ENCODE data around the gene HOXB2.

The HOXB2 gene

GRCh38 chr17:48532261-48532660, 12.6 kb downstream of the HOXB2 start:
- no peak overlapping the region for H2AFZ ChIP-seq (ENCODE audit: low read depth, low read length, severe bottlenecking)
- H3K79me2 ChIP-seq (ENCODE audit: insufficient read depth, low read length), result no peaks in the 10 kb centered on the region
- H3K4me2 ChIP-seq (ENCODE audit: low read depth, low read length, poor library complexity, severe bottlenecking), result no peak overlapping the region
- H3K9me3 ChIP-seq (ENCODE audit: insufficient read depth, low read length), result no peaks in the 10 kb centered on the region
- H3F3A ChIP-seq (ENCODE audit: insufficient read depth), result no peaks in the 10 kb centered on the region
- no peaks in the 10 kb centered on the region; the same call in 1 of the 2 replicates for H3K27me3 ChIP-seq (ENCODE audit: low read length)
- H4K20me1 ChIP-seq (ENCODE audit: low read depth, low read length), result no peaks in the 10 kb centered on the region
- H3K9ac ChIP-seq (ENCODE audit: low read length), result no peak overlapping the region
- H3K9me2 ChIP-seq (replicated peaks; ENCODE audit: insufficient read depth, low read length), result no peaks in the 10 kb centered on the region
- no peaks in the 10 kb centered on the region for H3K36me3 ChIP-seq (ENCODE audit: low read length)
- no peak overlapping the region for H3K4me3 ChIP-seq (ENCODE audit: insufficient read depth, low read length, poor library complexity, severe bottlenecking)
- no peak overlapping the region for H3K27ac ChIP-seq (ENCODE audit: low read depth, low read length)
- TF ChIP-seq CTCF (IDR thresholded peaks at IDR 0.05; ENCODE audit: insufficient read depth, low read length, poor library complexity, severe bottlenecking) (no peak), EZH2phosphoT487 (conservative IDR thresholded peaks at IDR 0.05; ENCODE audit: low read length) (no peak)

GRCh38 chr17:48530887-48531272, 14.0 kb downstream of the HOXB2 start, which contains the start of gene HOXB1:
Gene HOXB1, minus strand, starts transcription at chr17:48531011. Its CDS starts 107 bp downstream, at chr17:48530904.
- H3K9ac ChIP-seq (ENCODE audit: low read length), result no peak within 1 kb of the TSS
- no peak within 1 kb of the TSS for H3K4me2 ChIP-seq (ENCODE audit: low read depth, low read length, poor library complexity, severe bottlenecking)
- no peak for TF ChIP-seq CTCF (IDR thresholded peaks at IDR 0.05; ENCODE audit: insufficient read depth, low read length, poor library complexity, severe bottlenecking)
- TF ChIP-seq EZH2phosphoT487 (conservative IDR thresholded peaks at IDR 0.05; ENCODE audit: low read length), result no peak

DNA sequence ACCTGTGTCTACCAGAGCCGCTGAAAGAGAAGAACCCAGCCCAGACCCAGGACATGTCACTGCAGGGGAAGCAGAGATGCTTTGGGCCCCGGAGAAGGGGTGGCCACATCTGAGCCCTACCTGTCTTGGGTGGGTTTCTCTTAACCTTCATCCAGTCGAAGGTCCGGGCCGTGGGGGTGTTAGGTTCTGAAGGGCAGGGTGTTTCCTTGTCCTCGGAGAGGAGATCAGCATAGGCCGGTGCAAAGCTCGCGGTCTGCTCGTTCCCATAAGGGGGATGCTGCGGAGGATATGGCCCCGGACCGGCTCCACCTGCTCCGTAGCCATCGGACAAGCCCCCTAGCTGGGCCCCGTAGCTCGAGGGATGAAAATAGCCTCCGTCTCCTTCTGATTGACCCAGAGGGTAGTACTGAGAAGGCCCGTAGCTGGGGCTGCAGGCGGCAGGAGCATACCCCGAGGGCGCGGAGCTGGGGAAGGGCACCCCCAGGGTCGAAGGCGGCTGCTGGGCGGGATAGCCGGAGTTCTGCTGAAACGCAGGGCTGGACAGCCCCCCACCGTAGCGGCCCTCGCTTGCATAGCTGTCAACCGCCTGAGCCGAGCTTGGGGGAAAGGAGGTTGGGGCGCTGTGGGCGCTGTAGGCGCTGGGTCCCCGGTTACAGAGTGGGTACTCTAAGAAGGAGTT, 14.6 kb downstream of the HOXB2 start:
- TF ChIP-seq EZH2phosphoT487 (conservative IDR thresholded peaks at IDR 0.05; ENCODE audit: low read length), result no peak
- no peak for TF ChIP-seq CTCF (IDR thresholded peaks at IDR 0.05; ENCODE audit: insufficient read depth, low read length, poor library complexity, severe bottlenecking)
- Histone ChIP-seq H3K9me3 (ENCODE audit: insufficient read depth, low read length) (no peaks in the 10 kb centered on the region), H3K36me3 (ENCODE audit: low read length) (no peaks in the 10 kb centered on the region), H4K20me1 (ENCODE audit: low read depth, low read length) (no peaks in the 10 kb centered on the region), H2AFZ (ENCODE audit: low read depth, low read length, severe bottlenecking) (no peak overlapping the region), H3K27ac (ENCODE audit: low read depth, low read length) (no peak overlapping the region), H3K4me3 (ENCODE audit: insufficient read depth, low read length, poor library complexity, severe bottlenecking) (no peak overlapping the region), H3K4me2 (ENCODE audit: low read depth, low read length, poor library complexity, severe bottlenecking) (no peak overlapping the region), H3K27me3 (ENCODE audit: low read length) (no peaks in the 10 kb centered on the region), H3F3A (ENCODE audit: insufficient read depth) (no peaks in the 10 kb centered on the region), H3K9me2 (replicated peaks; ENCODE audit: insufficient read depth, low read length) (no peaks in the 10 kb centered on the region), H3K79me2 (ENCODE audit: insufficient read depth, low read length) (no peaks in the 10 kb centered on the region), H3K9ac (ENCODE audit: low read length) (no peak overlapping the region)

More at GRCh38 chr17:48530887-48531272, 14.0 kb downstream of the HOXB2 start, which contains the start of gene HOXB1:
- Histone ChIP-seq H3K9me2 (replicated peaks; ENCODE audit: insufficient read depth, low read length) (no peaks in the 10 kb centered on the region), H3K27me3 (ENCODE audit: low read length) (no peaks in the 10 kb centered on the region), H3K4me3 (ENCODE audit: insufficient read depth, low read length, poor library complexity, severe bottlenecking) (no peak within 1 kb of the TSS), H3K36me3 (ENCODE audit: low read length) (no peaks in the 10 kb centered on the region), H4K20me1 (ENCODE audit: low read depth, low read length) (no peaks in the 10 kb centered on the region), H3K9me3 (ENCODE audit: insufficient read depth, low read length) (no peaks in the 10 kb centered on the region), H2AFZ (ENCODE audit: low read depth, low read length, severe bottlenecking) (no peak within 1 kb of the TSS), H3F3A (ENCODE audit: insufficient read depth) (no peaks in the 10 kb centered on the region), H3K79me2 (ENCODE audit: insufficient read depth, low read length) (no peaks in the 10 kb centered on the region), H3K27ac (ENCODE audit: low read depth, low read length) (no peak within 1 kb of the TSS)

Data from SU-DHL-6 (cell line).